ENCODE measurements around the gene PRMT1. TPM values are rescaled to one million over a fixed set of nuclear protein-coding genes. Genes with fewer than 3 reads are reported as not detected.

Gene PRMT1
- total RNA-seq, 1 donor from 2014 or later: 122 TPM

DNA sequence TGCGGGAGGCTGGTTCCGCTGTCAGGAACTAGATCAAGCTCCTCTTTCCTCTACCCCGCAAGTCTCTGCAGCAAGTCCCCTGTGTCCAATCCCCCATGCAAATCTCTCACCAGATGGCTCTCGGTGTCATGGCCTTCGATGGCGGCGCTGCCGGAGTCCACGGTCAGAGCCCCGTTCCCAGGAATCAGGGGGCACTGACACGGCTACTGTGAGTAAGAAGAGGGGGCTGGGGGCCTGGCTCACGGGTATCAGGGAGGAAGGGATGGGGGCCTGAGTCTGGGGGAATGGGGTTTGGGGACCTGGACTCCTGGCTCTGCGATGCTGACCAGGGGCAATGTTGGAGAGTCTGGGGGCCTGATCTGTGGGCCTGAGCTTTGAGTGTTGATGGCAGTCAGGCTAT is 31.1 kb upstream of the PRMT1 start:
- DNase-seq (ENCODE audit: missing footprints): no peak
- ATAC-seq: no peak
- intact Hi-C loops (cut with DNase I): no loop called here

GRCh38 chr19:49646586-49646985 is 30.5 kb upstream of the PRMT1 start:
- DNase-seq (ENCODE audit: missing footprints) (no peak), ATAC-seq (no peak)
- intact Hi-C loops (cut with DNase I): no loop called here

DNA sequence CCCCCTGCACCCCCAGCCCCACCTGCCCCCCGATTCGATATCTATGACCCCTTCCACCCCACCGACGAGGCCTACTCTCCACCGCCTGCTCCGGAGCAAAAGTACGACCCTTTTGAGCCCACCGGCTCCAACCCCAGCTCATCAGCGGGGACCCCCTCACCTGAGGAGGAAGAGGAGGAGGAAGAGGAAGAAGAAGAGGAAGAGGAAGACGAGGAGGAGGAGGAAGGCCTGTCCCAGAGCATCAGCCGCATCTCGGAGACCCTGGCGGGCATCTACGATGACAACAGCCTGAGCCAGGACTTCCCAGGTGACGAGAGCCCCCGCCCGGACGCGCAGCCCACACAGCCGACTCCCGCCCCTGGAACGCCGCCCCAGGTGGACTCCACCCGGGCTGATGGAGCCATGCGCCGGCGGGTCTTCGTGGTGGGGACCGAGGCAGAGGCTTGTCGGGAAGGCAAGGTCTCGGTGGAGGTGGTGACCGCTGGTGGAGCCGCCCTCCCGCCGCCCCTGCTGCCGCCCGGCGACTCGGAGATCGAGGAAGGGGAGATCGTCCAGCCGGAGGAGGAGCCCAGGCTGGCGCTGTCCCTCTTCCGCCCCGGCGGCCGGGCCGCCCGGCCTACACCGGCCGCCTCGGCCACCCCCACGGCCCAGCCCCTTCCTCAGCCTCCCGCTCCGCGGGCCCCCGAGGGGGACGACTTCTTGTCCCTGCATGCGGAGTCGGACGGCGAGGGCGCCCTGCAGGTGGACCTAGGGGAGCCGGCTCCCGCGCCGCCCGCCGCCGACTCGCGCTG is 25.8 kb upstream of the PRMT1 start:
- intact Hi-C loops (cut with DNase I): no loop called here
- DNase-seq (ENCODE audit: missing footprints) (no peak), ATAC-seq (no peak)

DNA sequence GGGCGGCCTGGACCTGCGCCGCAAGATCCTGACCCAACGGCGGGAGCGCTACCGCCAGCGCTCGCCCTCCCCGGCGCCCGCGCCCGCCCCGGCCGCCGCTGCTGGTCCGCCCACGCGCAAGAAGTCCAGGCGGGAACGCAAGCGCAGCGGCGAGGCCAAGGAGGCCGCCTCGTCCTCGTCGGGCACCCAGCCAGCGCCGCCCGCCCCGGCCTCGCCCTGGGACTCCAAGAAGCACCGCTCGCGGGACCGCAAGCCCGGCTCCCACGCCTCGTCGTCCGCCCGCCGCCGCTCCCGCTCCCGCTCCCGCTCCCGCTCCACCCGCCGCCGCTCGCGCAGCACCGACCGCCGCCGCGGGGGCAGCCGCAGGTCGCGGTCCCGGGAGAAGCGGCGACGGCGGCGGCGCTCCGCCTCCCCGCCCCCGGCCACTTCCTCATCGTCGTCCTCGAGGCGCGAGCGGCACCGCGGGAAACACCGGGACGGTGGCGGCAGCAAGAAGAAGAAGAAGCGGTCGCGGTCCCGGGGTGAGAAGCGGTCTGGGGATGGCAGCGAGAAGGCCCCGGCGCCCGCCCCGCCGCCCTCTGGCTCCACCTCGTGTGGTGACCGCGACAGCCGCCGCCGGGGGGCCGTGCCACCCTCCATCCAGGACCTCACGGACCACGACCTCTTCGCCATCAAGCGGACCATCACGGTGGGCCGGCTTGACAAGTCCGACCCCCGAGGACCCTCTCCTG is 25.1 kb upstream of the PRMT1 start:
- intact Hi-C loops (cut with DNase I): no loop called here
- DNase-seq (ENCODE audit: missing footprints) (no peak), ATAC-seq (no peak)

DNA sequence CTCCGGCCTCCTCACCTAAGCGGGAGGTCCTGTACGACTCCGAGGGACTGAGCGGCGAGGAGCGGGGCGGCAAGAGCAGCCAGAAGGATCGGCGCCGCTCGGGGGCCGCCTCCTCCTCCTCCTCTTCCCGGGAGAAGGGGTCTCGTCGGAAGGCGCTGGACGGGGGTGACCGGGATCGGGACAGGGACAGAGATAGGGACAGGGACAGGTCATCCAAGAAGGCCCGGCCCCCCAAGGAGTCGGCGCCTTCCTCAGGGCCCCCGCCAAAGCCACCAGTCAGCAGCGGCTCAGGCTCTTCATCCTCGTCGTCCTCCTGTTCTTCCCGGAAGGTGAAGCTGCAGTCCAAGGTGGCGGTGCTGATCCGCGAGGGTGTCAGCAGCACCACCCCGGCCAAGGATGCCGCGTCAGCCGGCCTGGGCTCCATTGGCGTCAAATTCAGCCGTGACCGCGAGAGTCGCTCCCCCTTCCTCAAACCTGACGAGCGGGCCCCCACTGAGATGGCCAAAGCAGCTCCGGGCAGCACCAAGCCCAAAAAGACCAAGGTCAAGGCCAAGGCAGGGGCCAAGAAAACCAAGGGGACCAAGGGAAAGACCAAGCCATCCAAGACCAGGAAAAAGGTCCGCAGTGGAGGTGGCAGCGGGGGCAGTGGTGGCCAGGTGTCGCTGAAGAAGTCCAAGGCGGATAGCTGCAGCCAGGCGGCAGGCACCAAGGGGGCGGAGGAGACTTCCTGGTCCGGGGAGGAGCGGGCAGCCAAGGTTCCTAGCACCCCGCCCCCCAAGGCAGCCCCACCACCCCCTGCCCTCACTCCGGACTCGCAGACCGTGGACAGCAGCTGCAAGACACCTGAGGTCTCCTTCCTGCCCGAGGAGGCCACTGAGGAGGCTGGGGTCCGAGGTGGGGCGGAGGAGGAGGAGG is 24.3 kb upstream of the PRMT1 start:
- DNase-seq (ENCODE audit: missing footprints) (peak; percentile 21), ATAC-seq (no peak)
- intact Hi-C loops (cut with DNase I): no loop called here

DNA sequence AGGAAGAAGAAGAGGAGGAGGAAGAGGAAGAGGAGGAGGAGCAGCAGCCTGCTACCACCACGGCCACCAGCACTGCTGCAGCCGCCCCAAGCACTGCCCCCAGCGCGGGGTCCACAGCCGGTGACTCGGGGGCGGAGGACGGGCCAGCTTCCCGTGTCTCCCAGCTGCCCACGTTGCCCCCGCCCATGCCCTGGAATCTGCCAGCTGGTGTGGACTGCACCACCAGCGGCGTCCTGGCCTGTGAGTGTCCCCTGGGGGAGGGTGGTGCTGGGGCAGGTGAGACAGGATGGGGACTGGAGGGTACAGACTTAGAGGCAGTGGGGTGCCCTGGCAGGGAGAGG is 23.6 kb upstream of the PRMT1 start:
- DNase-seq (ENCODE audit: missing footprints): peak; percentile 21
- ATAC-seq: peak; percentile 9
- intact Hi-C loops (cut with DNase I): no loop called here

DNA sequence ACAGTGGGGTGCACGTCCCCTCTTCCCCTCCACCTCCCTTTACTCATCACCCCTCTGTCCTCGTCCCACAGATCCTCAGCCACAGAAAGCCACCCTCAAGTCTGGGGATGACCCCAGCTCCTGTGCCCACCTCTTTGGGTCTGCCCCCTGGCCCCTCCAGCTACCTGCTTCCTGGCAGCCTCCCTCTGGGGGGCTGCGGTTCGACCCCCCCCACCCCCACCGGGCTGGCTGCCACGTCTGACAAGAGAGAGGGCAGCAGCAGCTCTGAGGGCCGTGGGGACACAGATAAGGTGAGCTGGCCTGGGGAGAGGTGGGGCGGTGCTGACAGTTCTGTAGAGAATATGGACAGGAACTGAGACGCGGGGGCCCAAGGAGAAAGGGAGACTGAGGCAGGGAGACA is 22.5 kb upstream of the PRMT1 start:
- DNase-seq (ENCODE audit: missing footprints) (peak; percentile 31), ATAC-seq (no peak)
- intact Hi-C loops (cut with DNase I): no loop called here

DNA sequence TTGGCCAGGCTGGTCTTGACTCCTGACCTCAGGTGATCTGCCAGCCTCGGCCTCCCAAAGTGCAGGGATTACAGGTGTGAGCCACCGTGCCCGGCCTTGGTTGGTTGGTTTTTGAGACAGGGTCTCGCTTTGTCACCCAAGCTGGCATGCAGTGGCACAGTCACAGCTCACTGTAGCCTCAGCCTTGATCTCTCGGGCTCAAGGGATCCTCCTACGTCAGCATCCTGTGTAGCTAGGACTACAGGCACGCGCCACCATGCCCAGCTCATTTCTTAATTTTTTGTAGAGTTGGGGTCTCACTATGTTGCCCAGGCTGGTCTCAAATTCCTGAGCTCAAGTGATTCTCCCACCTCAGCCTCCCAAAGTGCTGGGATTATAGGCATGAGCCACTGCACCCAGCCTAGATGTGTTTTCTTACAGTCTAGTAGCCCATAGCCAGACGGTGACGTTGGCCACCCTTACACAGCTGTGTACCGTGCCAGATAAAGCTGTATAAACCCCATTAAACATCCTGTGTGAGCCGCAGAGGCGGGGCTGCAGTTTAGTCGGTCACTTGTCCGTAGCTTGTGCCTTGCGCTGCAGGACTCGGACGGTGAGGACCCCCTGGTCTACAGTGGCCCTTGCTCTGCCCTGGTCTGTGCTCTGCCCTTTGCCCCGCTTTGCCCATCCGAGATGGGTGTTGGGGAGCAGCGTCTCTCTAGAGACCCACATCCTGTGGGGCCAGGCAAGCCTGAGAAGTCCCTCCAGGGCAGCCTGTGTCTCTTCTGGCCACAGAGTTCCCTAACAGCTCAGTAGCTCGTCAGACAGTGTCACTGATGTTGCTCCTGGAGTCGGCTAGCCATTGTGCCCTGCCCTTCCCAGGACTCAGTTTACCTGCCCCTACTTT is 21.3 kb upstream of the PRMT1 start:
- ATAC-seq: no peak
- peak; percentile 58 for DNase-seq (ENCODE audit: missing footprints)
- intact Hi-C loops (cut with DNase I): no loop called here

GRCh38 chr19:49656456-49657109 is 20.5 kb upstream of the PRMT1 start:
- DNase-seq (ENCODE audit: missing footprints) (peak; percentile 51), ATAC-seq (no peak)
- intact Hi-C loops (cut with DNase I): no loop called here

DNA sequence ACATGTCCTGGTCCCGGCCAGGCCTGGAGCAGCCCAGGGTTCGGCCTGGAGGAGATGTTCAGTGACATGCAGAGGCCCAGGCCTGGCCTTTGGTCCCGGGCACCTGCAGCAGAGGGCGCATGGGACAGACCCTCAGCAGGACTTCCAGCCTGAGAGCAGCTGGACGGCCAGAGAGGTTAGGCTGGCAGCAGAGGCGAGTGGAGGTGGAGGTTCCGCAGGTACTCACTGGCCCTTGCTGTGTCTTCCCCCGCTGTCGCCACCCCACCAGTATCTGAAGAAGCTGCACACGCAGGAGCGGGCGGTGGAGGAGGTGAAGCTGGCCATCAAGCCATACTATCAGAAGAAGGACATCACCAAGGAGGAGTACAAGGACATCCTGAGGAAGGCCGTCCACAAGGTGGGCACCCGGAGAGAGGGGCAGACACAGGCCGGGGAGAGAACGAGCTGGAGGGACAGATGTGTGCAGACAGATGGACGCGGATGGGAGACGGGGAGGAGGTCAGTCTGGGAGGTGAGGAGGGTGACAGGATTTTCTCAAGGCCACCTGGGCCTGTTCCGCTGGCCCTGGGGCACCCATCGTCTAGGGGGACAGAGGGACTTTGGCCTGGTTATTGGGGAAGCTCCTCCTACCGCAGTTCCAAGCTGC is 19.5 kb upstream of the PRMT1 start:
- peak; percentile 3 for DNase-seq (ENCODE audit: missing footprints)
- ATAC-seq: no peak
- intact Hi-C loops (cut with DNase I): no loop called here

DNA sequence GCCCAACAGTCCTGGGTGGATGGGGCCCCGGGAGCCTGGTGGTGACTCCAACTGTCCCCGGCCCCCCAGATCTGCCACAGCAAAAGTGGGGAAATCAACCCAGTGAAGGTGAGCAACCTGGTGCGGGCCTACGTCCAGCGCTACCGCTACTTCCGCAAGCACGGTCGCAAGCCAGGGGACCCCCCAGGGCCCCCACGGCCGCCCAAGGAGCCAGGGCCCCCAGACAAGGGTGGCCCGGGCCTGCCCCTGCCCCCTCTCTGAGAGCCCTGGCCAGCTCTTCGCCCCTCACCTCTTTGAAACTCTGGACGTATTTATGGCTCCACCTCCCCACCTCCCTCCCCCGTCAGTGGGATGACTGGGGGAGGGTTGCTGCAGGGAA is 18.9 kb upstream of the PRMT1 start:
- DNase-seq (ENCODE audit: missing footprints) (peak; percentile 63), ATAC-seq (no peak)
- intact Hi-C loops (cut with DNase I): no loop called here

DNA sequence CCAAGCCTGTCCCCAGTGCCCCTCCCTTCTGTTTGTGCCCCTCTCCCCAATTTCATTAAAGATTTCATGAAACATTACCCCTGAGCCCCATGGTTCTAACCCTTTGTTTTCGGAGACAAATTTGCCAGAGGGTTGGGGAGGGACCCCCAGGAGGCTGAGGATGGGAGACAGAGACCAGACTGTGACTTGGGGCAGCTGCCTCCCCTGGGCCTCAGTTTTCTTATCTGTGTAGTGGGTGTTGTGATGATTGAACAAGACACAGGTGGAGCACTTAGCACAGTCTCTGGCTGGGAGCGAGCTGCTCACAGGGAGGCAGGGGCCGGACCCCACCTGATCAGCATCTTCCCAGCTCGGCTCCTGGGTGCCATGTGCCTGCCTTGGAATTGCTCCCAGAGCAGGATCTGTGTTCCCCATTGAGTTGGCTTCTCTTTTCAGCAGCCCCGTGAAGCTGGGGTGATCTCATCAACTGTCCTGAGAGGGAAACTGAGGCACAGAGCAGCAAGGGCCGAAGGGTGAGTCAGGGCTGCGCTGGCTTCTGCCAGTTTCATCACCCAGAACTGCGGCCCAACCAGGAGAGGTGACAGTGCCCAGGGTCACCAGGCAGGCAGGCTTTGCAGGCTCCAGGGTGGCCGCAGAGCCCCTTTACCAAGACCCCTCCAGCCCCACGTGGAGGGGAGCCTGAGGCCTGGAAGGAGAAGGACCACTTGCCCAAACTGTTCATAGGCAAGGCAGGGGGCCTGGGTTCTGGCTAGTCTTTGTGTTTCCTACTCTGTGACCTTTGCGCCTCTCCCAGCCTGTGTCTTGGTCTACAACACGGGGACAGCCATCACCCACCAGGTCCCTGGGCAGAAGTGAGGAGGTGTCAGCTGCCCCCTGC is 18.3 kb upstream of the PRMT1 start:
- intact Hi-C loops (cut with DNase I): no loop called here
- DNase-seq (ENCODE audit: missing footprints): peak; percentile 51
- ATAC-seq: no peak

- ATAC-seq: no peak
- intact Hi-C loops (cut with DNase I): no loop called here
- peak; percentile 1 for DNase-seq (ENCODE audit: missing footprints)
Observed at GRCh38 chr19:49660338-49660961, 16.6 kb upstream of the PRMT1 start.

GRCh38 chr19:49662011-49662410 is 15.1 kb upstream of the PRMT1 start:
- intact Hi-C loops (cut with DNase I): no loop called here
- DNase-seq (ENCODE audit: missing footprints) (peak; percentile 25), ATAC-seq (no peak)

GRCh38 chr19:49663224-49663623 is 13.8 kb upstream of the PRMT1 start:
- intact Hi-C loops (cut with DNase I): no loop called here
- no peak for ATAC-seq
- peak; percentile 9 for DNase-seq (ENCODE audit: missing footprints)

All from Right ventricle myocardium inferior (tissue), 1 donor.